SK-N-SH (cell line): ENCODE measurements around the gene VPS4B.

ENCODE experiments used
- CTCF ChIP-seq: fragments of 200-600 bp; sonication (generic); IDR thresholded peaks from 2 replicates; pipeline ENCODE4 v1.6.1; 2017; ENCODE audit warnings: antibody characterized with exemption, mild to moderate bottlenecking, moderate library complexity
- ELF1 ChIP-seq: IDR thresholded peaks from 2 replicates; pipeline ENCODE4 v1.4.0; 2012

- no peak for TF ChIP-seq ELF1
- peak; percentile 79 for TF ChIP-seq CTCF
Measured at GRCh38 chr18:63339920-63340484, 82.3 kb downstream of the VPS4B start.
